Fibroblast of skin of left quadriceps (primary cell): Measurements from ENCODE around the gene RD3L.
"Not testable (repeated sequence)": the region's sequence is repeated elsewhere in the genome, so short reads cannot be mapped to it uniquely, and the experiment has no call there.

Experiments
- DNase-seq, 2 experiments: peaks; one replicate each; pipeline ENCODE4 v3.0.0-alpha.2; 2013; ENCODE audit warnings: low read depth in 2 of 2

The RD3L gene

GRCh38 chr14:103928011-103928890, 14.1 kb downstream of the RD3L start, which contains the start of gene TDRD9:
Gene TDRD9 (plus strand): TSS chr14:103928456. CDS start chr14:103928510, 54 bp downstream.
- no peak for DNase-seq

DNA sequence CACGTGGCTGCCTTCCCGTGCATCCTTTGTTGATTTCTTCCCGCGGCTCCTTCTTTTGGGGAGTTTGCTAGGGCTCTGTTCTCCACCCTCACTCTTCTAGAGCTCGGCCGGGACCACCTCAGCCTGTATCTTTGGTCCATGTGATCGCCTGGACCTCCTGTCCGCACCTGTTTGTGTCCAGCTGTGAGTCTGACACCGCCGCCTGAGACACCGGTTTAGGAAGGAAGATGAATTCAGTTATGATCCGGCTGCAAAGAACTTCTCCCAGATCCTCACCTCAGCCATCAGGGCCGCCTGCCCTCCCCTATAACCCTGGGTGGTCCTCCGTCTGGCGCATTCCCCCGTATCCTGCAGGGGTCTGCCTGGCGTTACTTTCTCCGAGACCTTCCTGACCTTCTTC, 14.8 kb downstream of the RD3L start:
- no peak for DNase-seq

DNA sequence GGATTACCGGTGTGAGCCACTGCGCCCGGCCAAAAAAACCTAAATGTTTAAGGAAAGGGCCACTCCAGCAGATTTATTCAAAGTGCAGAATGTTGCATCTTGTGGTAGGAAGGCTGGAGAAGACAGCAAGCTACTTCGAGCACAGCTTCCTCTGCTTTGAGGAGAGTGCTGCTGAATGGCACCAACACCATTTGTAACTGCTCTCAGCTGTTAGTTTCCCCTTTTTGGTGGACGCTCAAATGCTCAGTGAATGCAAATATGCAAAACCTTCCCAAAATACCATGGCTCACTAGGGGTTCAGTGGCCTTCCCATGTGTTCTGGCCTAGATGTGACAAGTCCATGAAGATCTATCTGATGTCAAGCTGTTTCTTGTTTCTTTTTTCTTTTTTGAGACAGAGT, 17.0 kb downstream of the RD3L start:
- no peak for DNase-seq

DNA sequence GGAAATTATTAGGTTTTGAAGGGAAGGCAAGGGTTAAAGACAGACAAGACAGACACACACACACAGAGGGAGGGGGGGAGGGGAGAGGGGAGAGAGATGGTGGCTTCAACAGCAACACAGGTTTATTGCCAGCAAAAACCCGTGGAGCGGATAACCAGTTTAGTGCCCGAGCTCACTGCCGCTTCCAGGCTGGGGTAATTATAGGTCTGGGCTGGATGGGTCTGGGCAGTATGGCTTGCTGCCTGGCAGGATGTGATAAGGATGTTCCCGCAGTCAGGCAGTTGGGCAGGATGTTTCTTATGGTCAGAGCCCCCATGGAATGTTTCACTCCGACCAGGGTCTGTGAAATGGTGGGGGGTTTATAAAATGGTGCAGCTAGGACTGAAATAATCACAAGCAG, 18.5 kb downstream of the RD3L start:
- no peak for DNase-seq

DNA sequence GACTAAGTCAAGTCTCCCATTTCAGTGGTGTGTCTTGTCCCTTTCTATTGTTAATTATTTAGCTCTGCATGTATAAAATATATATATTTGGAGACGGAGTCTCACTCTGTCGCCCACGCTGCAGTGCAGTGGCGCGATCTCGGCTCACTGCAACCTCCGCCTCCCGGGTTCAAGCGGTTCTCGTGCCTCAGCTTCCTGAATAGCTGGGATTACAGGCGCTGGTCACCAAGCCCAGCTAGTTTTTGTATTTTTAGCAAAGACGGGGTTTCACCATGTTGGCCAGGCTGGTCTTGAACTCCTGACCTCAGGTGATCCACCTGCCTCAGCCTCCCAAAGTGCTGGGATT, 20.5 kb downstream of the RD3L start:
- DNase-seq = not testable (repeated sequence)

DNA sequence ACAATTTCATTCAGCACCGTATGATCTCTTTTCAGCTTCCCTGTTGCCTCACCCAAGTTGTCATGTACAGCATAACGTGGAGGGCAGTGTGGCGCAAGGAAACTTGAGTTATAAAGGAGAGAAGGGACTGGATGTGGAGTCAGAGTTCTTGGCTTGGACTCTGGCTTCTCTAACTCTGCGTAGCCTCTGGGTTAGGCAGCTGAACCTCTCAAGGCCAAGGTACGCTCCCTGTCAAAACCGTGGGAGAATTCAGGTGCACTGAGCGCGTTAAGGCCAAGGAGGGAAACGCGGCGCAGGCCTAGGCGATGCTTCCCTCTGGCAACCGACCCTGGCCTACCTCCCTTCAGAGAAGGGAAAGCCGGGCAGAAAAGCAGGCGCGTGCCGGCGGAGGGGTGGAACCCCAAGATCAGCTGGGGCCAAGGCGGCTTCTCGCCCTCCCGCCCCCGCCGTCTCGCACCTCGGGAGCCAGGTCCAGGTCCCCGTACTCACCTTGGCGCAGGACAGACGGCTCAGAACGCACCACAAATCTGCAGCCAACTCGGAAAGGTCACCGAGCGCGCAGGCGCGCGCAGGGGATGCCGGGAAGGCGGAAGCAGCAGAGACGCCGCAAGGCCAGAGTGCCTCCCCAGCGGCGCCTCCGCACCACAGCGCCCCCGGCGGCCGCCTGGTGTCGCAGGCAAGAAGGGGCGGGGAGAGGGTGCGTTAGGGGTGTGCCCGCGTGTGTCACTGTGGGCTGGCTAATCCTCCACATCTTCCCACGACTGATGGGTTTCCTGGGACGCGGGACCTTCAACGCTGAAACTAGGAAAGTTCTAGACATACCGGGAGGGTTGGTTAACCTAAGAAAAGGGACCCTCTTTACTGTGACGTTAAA, 21.1 kb downstream of the RD3L start:
- DNase-seq = peak; percentile 74 to 75

DNA sequence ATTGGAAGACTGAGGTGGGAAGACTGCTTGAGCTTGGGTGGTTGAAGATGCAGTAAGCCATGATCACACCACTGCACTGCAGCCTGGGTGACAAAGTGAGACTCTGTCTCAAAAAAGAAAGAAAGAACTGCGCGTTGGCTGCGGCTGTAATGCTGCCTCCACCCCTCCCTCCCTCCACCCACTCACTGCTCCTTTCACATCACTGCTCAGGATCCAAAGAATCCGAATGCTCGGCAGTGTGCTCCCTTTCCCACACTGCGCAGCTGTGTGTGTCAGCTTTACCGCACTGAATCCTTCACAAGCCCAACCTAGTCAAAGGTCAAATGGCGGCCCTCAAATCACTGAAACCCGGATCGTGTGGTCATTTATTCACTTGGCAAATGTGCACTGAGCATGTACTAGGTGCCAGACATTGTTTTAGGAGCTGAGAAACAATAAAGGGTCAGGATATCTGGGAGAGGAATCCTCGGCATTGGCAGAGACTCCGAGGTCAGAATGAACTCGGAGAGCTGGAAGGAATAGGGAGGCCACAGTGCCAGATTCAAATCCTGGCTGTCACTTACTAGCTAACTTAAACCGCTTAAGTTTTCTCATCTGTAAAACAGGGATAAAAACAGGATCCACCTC, 25.6 kb downstream of the RD3L start:
- DNase-seq = no peak

- no peak for DNase-seq
These were observed 26.7 kb downstream of the RD3L start for GRCh38 chr14:103915616-103916015.

- DNase-seq = no peak
These were observed 31.3 kb downstream of the RD3L start for GRCh38 chr14:103910984-103911383.

- DNase-seq = peak; percentile 31
These were observed 31.9 kb downstream of the RD3L start for GRCh38 chr14:103910262-103910935.

DNA sequence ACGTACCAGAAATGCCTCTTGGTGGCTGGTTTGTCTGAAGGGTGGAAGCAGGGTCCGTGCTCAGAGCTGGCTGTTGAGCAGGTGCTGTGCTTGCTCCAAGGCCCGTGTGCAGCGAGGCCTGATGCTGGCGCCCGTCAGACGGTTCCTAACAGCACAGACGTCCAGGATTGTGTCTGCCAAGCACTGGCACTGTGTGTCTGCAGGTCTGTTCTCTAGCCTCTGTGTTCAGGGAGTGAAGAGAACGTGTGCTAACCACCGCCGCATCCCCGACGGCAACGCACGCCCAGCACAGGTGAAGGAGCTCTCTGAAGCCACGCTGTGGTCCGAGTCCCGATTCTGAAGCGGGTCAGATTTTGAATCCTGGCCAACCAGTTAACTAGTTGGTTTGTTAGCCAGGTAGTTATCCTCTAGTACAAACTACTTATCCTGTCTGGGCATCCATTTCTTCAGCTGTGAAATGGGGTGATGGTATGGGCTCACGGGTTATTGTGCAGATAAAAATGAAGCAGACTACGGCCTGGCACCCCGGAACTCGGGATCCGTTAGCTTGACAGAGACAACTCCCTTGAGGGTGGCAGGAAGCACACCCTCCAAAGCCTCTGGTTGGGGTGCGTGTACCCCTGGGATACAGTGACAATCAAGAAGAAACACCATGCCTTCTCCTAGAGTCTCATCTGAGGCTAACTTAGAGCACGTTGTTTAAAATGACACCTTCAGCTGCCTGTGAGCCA, 32.6 kb downstream of the RD3L start:
- no peak for DNase-seq

DNA sequence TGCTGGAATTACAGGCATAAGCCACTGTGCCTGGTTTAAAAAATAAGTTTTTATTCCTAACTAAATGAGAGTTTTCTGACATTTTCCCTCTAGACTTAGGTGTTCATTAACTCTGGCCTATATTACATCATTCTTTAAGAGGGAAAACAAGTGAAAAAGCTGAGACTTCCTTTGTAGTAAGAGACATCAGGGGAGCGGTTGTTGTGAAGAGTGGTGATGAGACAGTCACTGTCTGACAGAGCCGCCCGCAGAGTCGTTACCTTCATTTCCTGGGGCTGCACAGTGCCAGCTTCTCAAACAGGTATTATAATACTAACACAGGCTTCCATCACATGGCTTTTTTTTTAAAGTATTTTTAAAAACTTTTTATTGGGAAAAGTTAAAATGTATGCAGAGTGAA, 33.7 kb downstream of the RD3L start:
- no peak for DNase-seq

DNA sequence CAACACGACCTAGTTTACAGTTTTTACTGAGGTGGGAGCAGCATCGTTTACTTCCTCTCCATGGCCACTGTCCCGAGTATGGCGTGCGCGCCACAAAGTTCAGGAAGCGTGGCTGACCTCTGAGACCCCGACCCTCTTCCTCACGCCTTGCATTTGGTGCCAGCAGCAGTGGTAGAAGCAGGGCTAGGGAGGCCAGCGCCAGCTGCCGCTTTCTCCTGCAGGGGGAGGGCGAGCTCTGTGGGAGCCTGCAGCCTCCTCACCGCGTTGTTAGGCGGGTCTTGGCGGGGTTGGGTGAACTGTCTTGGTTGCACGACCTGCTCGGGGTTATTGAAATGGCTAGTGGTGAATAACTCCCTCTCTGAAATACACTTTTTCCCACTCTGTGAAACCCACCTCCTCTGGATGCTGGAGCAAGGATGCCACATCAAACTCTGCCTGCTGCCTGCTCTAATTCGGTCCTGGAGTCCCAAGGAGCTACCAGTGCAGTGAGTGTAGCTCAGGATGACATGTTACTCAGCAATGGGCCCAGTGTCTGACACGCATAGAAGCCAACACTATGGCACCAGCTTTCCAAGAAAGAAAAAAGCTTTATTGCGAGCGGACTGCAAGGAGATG, 36.4 kb downstream of the RD3L start:
- DNase-seq = no peak

GRCh38 chr14:103904493-103905107, 37.7 kb downstream of the RD3L start:
- peak in 1 of 2 experiments; percentile 28 for DNase-seq

DNA sequence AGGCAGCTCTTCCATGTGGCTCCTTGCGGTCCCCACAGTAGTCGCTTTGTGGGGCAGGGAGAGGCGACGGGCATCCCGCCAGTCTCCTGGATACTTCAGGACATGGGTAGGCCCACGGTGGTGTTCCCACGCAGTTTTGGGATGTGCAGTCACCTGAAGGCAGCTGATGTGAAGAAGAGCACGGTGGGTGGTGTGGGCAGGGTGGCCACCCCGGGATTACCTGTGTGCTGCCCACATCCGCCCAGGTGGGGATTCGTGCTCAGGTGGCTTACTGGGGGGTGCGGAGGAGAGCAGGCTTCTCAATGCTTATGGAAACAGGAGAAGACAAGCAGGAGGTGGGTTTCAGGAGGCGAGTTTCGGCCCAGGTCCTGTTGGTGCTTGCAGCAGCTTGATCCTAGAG, 42.5 kb downstream of the RD3L start:
- no peak for DNase-seq

DNA sequence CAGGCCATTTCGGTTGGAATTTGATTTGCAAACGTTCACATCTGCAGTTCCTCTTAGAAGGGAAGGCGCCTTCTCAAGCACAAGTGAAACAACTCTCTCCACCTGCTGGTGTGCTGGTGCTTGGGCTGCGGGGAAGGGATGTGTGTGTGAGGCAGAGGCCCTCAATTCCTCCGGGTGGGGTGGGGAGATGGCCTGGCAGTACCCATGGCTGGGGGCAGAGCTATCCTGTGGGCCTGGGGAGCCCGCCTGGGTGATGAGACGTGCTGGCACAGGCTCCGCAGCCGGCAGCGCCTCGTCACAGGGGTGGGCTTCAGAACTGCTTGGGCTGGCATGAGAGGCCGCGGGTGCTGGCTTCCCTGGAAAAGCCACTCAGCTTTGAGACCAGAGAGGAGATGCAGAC, 43.0 kb downstream of the RD3L start:
- DNase-seq = no peak

DNA sequence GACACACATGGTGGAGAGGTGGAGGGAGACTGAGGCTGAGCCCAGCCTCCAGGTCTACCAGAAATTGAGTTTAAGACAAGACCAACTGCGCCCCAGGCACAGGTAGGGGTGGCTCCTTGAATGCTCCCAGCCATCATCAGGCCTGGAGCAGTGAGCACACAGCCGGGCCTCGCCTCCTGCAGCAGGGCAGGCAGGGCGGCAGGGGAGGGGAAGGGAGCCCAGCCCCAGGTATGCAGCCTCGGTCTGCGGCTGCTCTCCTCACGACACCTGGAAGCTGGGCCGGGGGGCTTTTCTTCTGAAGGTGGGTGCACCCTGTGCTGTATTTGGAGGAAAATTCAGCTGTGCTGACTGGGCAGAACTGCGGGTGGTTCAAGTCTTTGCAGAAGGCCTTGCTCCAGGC, 43.6 kb downstream of the RD3L start:
- DNase-seq = no peak

DNA sequence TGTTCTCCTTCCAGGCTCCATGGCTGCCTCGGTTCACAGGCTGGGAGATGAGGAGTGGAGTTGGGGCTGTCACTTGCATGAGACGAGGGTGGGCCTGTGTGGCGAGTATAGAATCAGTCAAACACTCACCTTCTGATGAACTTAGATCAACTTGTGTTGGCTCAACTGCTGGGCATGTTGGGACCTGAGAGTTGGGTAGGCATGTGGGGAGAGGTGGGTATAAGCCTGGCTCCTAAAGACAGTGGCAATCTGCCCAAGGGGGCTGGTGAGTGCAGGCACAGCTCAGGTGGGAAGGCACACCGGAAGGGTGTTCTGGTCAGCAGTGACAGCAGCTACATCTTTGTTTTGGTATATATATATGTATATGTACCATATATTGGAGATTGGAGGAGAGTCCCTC, 44.1 kb downstream of the RD3L start:
- DNase-seq = no peak

DNA sequence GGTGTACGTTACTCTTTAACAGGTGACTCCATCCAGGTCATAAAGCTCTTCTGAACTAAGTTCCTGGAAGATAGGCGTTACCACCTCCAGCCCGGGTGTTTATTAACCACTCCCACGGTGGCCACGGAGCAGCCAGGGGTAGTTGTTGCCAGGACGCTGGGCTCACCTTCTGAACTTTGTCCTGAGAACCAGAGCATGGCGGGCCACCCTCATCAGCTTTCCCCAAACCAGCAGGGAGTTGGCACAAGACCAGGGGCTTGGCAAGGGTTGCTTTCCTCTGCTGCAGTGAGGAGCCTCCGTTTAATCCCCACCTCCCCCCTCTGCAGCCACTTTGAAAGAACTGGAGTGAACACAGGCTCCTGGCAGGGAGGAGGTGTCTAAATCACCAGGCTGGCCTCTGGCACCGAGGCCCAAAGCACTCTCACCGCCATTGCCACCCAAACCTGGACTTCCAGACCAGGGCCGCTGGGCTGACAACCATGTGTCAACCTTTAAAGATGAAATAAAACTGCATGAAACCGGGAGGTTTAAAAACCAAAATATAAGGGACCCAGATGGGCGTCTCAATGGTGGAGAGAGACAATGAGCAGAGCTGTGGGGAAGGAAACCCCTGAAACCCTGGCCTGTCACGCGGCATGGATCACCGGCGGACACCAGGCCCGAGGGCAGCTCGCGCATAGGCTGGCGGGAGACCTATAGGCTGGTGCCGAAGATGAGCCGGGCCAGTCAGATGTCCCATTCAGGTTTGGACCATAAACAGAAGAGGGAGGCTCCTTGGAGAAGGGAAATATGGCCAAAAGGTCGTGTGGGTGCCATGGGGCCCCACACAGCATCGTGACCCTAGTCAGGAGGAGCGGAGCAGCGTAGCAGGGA, 45.0 kb downstream of the RD3L start:
- no peak for DNase-seq
